ENCODE measurements around the gene TRPM8.
A peak's percentile ranks its signal among the peaks of the same experiment; 100 is the strongest.

The TRPM8 gene

GRCh38 chr2:233972941-233973575 is 55.9 kb downstream of the TRPM8 start:
- Histone ChIP-seq H3K4me3 (no peak overlapping the region), H3K36me3 (ENCODE audit: insufficient read depth, low read length) (peaks cover 5% of the 10 kb centered on the region; the same call in 1 of the 2 replicates), H3K9ac (ENCODE audit: insufficient read length) (no peak overlapping the region), H3K27ac (no peak overlapping the region), H3K9me3 (ENCODE audit: low read depth, low read length) (no peaks in the 10 kb centered on the region)
- TF ChIP-seq FOXP2 (optimal IDR thresholded peaks at IDR 0.05; ENCODE audit: control extremely low read depth, extremely low read length, insufficient read depth) (no peak), EZH2 (IDR thresholded peaks at IDR 0.05) (no peak), POLR2AphosphoS5 (IDR thresholded peaks at IDR 0.05; ENCODE audit: borderline replicate concordance, low read depth, low read length) (no peak)
- DNase-seq (ENCODE audit: low read depth, low spot score), result no peak

GRCh38 chr2:233973786-233974185 is 56.6 kb downstream of the TRPM8 start:
- no peak overlapping the region for H3K27ac ChIP-seq
- no peak for DNase-seq (ENCODE audit: low read depth, low spot score)
- TF ChIP-seq FOXP2 (optimal IDR thresholded peaks at IDR 0.05; ENCODE audit: control extremely low read depth, extremely low read length, insufficient read depth) (no peak), POLR2AphosphoS5 (IDR thresholded peaks at IDR 0.05; ENCODE audit: borderline replicate concordance, low read depth, low read length) (no peak), EZH2 (IDR thresholded peaks at IDR 0.05) (no peak)
- H3K9me3 ChIP-seq (ENCODE audit: low read depth, low read length), result no peaks in the 10 kb centered on the region
- peaks cover 5% of the 10 kb centered on the region; the same call in 1 of the 2 replicates for H3K36me3 ChIP-seq (ENCODE audit: insufficient read depth, low read length)
- no peak overlapping the region for H3K9ac ChIP-seq (ENCODE audit: insufficient read length)
- no peak overlapping the region for H3K4me3 ChIP-seq

- DNase-seq (ENCODE audit: low read depth, low spot score), result no peak
- TF ChIP-seq FOXP2 (optimal IDR thresholded peaks at IDR 0.05; ENCODE audit: control extremely low read depth, extremely low read length, insufficient read depth), result no peak
- peaks cover 7% of the 10 kb centered on the region; the same call in 1 of the 2 replicates for H3K36me3 ChIP-seq (ENCODE audit: insufficient read depth, low read length)
- no peaks in the 10 kb centered on the region for H3K9me3 ChIP-seq (ENCODE audit: low read depth, low read length)
- no peak overlapping the region for H3K9ac ChIP-seq (ENCODE audit: insufficient read length)
- no peak overlapping the region for H3K4me3 ChIP-seq
- no peak overlapping the region for H3K27ac ChIP-seq
These were observed 57.4 kb downstream of the TRPM8 start for GRCh38 chr2:233974530-233975071.

- Histone ChIP-seq H3K9ac (ENCODE audit: insufficient read length) (no peak overlapping the region), H3K36me3 (ENCODE audit: insufficient read depth, low read length) (0 out of 2 replicates have a peak, but pooled peaks cover 2% of the 10 kb centered on the region), H3K9me3 (ENCODE audit: low read depth, low read length) (no peaks in the 10 kb centered on the region), H3K27ac (no peak overlapping the region), H3K4me3 (no peak overlapping the region)
- no peak for DNase-seq (ENCODE audit: low read depth, low spot score)
- TF ChIP-seq POLR2AphosphoS5 (IDR thresholded peaks at IDR 0.05; ENCODE audit: borderline replicate concordance, low read depth, low read length) (no peak), EZH2 (IDR thresholded peaks at IDR 0.05) (no peak), FOXP2 (optimal IDR thresholded peaks at IDR 0.05; ENCODE audit: control extremely low read depth, extremely low read length, insufficient read depth) (no peak)
These were observed 58.9 kb downstream of the TRPM8 start for GRCh38 chr2:233976087-233976486.

- Histone ChIP-seq H3K9ac (ENCODE audit: insufficient read length) (no peak overlapping the region), H3K4me3 (no peak overlapping the region), H3K9me3 (ENCODE audit: low read depth, low read length) (no peaks in the 10 kb centered on the region), H3K27ac (no peak overlapping the region), H3K36me3 (ENCODE audit: insufficient read depth, low read length) (0 out of 2 replicates have a peak, but pooled peaks cover 2% of the 10 kb centered on the region)
- TF ChIP-seq EZH2 (IDR thresholded peaks at IDR 0.05), result no peak
- no peak for TF ChIP-seq FOXP2 (optimal IDR thresholded peaks at IDR 0.05; ENCODE audit: control extremely low read depth, extremely low read length, insufficient read depth)
- no peak for TF ChIP-seq POLR2AphosphoS5 (IDR thresholded peaks at IDR 0.05; ENCODE audit: borderline replicate concordance, low read depth, low read length)
- DNase-seq (ENCODE audit: low read depth, low spot score), result peak; percentile 51
These were observed 59.6 kb downstream of the TRPM8 start for GRCh38 chr2:233976690-233977294.

GRCh38 chr2:233977296-233977837 is 60.2 kb downstream of the TRPM8 start:
- TF ChIP-seq FOXP2 (optimal IDR thresholded peaks at IDR 0.05; ENCODE audit: control extremely low read depth, extremely low read length, insufficient read depth) (no peak), POLR2AphosphoS5 (IDR thresholded peaks at IDR 0.05; ENCODE audit: borderline replicate concordance, low read depth, low read length) (no peak), EZH2 (IDR thresholded peaks at IDR 0.05) (no peak)
- H3K36me3 ChIP-seq (ENCODE audit: insufficient read depth, low read length), result peaks cover 6% of the 10 kb centered on the region; the same call in 1 of the 2 replicates
- no peaks in the 10 kb centered on the region for H3K9me3 ChIP-seq (ENCODE audit: low read depth, low read length)
- H3K9ac ChIP-seq (ENCODE audit: insufficient read length), result no peak overlapping the region
- H3K27ac ChIP-seq, result no peak overlapping the region
- no peak for DNase-seq (ENCODE audit: low read depth, low spot score)
- H3K4me3 ChIP-seq, result no peak overlapping the region

- no peak overlapping the region for H3K27ac ChIP-seq
- DNase-seq (ENCODE audit: low read depth, low spot score), result no peak
- H3K36me3 ChIP-seq (ENCODE audit: insufficient read depth, low read length), result peaks cover 6% of the 10 kb centered on the region; the same call in 1 of the 2 replicates
- no peak overlapping the region for H3K4me3 ChIP-seq
- TF ChIP-seq FOXP2 (optimal IDR thresholded peaks at IDR 0.05; ENCODE audit: control extremely low read depth, extremely low read length, insufficient read depth) (no peak), POLR2AphosphoS5 (IDR thresholded peaks at IDR 0.05; ENCODE audit: borderline replicate concordance, low read depth, low read length) (no peak), EZH2 (IDR thresholded peaks at IDR 0.05) (no peak)
- H3K9me3 ChIP-seq (ENCODE audit: low read depth, low read length), result no peaks in the 10 kb centered on the region
- no peak overlapping the region for H3K9ac ChIP-seq (ENCODE audit: insufficient read length)
These were observed 62.6 kb downstream of the TRPM8 start for GRCh38 chr2:233979748-233980147.

GRCh38 chr2:233980955-233981561 is 63.9 kb downstream of the TRPM8 start:
- Histone ChIP-seq H3K36me3 (ENCODE audit: insufficient read depth, low read length) (peaks cover 6% of the 10 kb centered on the region; the same call in 1 of the 2 replicates), H3K27ac (no peak overlapping the region), H3K4me3 (no peak overlapping the region), H3K9ac (ENCODE audit: insufficient read length) (no peak overlapping the region), H3K9me3 (ENCODE audit: low read depth, low read length) (no peaks in the 10 kb centered on the region)
- no peak for TF ChIP-seq POLR2AphosphoS5 (IDR thresholded peaks at IDR 0.05; ENCODE audit: borderline replicate concordance, low read depth, low read length)
- TF ChIP-seq EZH2 (IDR thresholded peaks at IDR 0.05), result no peak
- TF ChIP-seq FOXP2 (optimal IDR thresholded peaks at IDR 0.05; ENCODE audit: control extremely low read depth, extremely low read length, insufficient read depth), result no peak
- no peak for DNase-seq (ENCODE audit: low read depth, low spot score)
